H1 (cell line): ENCODE results near the gene GSG1L. TPM values are rescaled to one million over a fixed set of nuclear protein-coding genes. Genes with fewer than 3 reads are reported as not detected.

Experiments used
- CHD7 ChIP-seq: fragments of 300-600 bp; sonication (generic); IDR thresholded peaks from 2 replicates; pipeline ENCODE4 v1.7.1; 2012; ENCODE audit warnings: low read length, moderate library complexity, mild to moderate bottlenecking, inconsistent platforms; ENCODE audit not compliant: insufficient replicate concordance
- HDAC6 ChIP-seq: IDR thresholded peaks from one replicate; pipeline ENCODE4 v1.7.1; 2012; ENCODE audit warnings: low read depth, mild to moderate bottlenecking, inconsistent platforms, low read length, moderate library complexity
- SIRT6 ChIP-seq: IDR thresholded peaks from one replicate; pipeline ENCODE4 v1.7.1; 2012; ENCODE audit warnings: low read length, inconsistent platforms
- polyA plus RNA-seq, 7 experiments: library from polyadenylated mRNA; depleted of rRNA in 3 of 7; stranded (reverse) in 5 of 7; unstranded in 2 of 7; fragments of >200 nt in 5 of 7; fragments of 200-250 nt in 2 of 7; gene quantifications; 1 replicate in 5 of 7; 2 replicates in 1 of 7; 4 replicates in 1 of 7; pipeline versions ENCODE4 v1.2.1 to v1.2.3, GENCODE V29; 2011 to 2013; ENCODE audit warnings: missing spikeins in 2 of 7, mixed read lengths in 2 of 7
- total RNA-seq: library from RNA; stranded (reverse); fragmentation: NEBNext Ultra II Directional; extraction: Animal tissue kit (Norgen Biotek cat#: 25700); gene quantifications from 2 replicates; pipeline ENCODE4 v1.2.1, GENCODE V29; 2021

Gene GSG1L
- total and polyA plus RNA-seq, 2 of the 8 experiments (the other 6 are each of a cell fraction or from before 2014, with no cell fraction given): 0.71 to 1.1 TPM

- TF ChIP-seq CHD7: no peak
- TF ChIP-seq HDAC6: no peak
- no peak for TF ChIP-seq SIRT6
- TF ChIP-seq, all 59 proteins: peak for 0
Measured at GRCh38 chr16:27738596-27738995, 324.9 kb downstream of the GSG1L start (continued).
